ENCODE results near the gene RGMB. TPM values are rescaled to one million over a fixed set of nuclear protein-coding genes. Genes with fewer than 3 reads are reported as not detected.

Gene RGMB
- total RNA-seq, 1 experiment from 2014 or later = 3.1 TPM

DNA sequence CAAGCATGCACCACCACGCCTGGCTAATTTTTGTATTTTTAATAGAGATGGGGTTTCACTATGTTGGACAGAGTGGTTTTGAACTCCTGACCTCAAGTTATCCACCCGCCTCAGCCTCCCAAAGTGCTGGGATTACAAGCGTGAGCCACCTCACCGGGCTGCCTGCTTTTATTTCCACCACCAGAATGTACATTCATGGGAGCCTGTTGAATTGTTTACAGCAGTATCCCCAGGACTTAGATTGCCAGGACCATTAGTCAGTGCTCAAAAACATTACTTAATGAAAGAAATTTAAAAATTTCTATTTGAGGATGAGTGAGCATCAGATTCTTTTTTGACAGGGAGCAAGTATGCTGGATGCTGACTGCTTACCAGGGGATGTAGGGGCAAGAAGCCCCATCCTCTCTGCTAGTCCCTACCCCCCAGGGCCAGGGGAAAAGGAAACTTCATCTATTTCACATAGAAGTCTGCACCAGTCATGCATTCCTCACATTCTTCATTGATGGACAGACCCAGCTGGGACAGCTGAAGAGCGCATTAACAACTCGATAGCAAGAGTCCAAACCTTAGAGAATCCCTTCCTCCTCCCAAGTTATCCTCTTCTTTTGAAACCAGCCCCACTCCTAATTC, 10.3 kb upstream of the RGMB start:
- no peak for DNase-seq (ENCODE audit: low read depth)
- in situ Hi-C loops (cut with HindIII; ENCODE audit: low pct_unique_long_range_greater_than_20kb, low sequenced_read_pairs) = no loop called here

DNA sequence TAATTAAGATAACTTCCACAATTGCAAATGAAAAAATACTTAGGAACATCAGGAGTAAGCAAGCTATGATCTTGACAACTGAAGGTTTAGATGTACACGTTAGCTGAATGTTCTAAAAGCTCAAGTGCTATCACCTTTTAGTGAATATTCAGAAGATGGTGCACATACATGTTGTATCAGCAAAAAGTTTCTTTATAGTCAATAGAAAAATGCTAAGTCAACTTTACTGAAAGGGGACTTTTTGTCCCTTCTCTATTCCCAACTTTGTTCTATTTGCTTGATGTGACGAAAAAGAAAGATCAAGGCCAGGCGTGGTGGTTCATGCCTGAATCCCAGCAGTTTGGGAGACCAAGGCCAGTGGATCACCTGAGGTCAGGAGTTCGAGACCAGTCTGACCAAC, 7.6 kb upstream of the RGMB start:
- DNase-seq (ENCODE audit: low read depth) = no peak
- in situ Hi-C loops (cut with HindIII; ENCODE audit: low pct_unique_long_range_greater_than_20kb, low sequenced_read_pairs) = no loop called here

DNA sequence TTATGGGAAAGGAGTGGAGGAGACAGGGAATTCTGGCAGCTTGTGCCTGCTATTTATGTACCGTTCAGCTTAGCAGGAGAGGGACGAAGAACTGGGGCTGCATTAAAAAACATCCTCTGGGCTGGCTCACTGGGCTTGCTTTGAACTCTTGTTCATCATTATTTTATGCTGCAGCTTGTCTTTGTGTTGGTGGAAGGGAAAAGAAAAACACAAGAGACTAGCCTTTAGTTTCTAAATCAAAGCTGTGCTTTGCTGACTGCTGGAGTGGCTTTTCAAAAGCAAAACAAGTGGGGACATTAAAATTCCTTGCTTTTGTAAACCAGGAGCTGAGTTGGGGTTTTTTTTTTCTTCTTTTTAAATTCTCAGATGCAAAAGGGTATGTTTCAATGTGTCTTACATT, 5.9 kb upstream of the RGMB start:
- in situ Hi-C loops (cut with HindIII; ENCODE audit: low pct_unique_long_range_greater_than_20kb, low sequenced_read_pairs) = no loop called here
- no peak for DNase-seq (ENCODE audit: low read depth)

DNA sequence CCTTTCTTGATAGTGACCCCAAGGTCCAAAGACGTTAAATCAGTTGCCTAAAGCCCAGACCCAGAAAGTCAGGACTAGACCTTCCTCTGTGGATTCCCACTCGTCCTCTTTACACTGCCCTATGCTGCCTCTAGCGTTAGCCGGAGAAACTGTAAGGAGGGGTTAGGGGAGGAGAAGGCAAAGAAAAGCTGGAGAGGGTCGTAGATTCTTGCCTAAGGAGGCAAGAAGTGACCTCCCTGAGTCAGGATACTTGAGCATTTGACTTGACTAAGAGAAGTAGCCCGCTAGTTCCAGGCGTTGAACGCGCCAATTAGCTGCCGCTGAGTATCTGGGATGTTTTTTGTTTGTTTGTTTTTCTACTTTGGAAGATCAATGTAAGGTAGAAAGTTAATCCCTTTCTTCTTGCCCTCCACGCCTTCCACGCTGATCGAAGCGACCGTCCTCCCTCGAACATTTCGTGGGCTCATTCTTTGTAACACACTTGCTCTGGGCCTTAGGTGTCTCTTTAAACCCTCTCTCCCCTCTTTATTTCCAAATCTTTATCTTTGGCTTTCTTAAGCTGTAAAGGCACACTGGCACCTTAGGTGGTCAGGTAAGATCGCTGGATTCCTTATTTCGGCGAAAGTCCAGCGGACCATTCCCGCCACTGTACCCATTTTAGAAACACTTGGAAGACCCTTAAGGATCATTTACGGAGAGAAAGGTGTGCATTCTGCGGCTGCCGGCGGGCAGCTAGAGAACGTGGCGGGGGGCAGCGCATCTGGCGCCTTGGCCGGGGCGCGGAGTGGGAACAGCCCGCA, 5.1 kb upstream of the RGMB start:
- in situ Hi-C loops (cut with HindIII; ENCODE audit: low pct_unique_long_range_greater_than_20kb, low sequenced_read_pairs) = no loop called here
- peak; percentile 47 for DNase-seq (ENCODE audit: low read depth)

DNA sequence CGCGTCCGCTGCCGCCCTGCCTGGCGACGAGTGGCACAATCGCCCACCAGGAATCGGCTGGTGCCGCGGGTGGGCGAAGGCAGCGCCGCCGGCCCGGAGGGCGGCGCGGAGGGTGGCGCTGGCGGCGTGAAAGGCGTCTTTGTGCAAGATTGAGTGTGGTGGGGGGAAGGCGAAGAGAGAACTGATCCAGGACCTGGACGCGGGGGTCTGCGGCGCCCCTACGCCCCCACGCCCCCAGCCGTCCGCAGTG, 4.6 kb upstream of the RGMB start:
- in situ Hi-C loops (cut with HindIII; ENCODE audit: low pct_unique_long_range_greater_than_20kb, low sequenced_read_pairs) = no loop called here
- DNase-seq (ENCODE audit: low read depth) = peak; percentile 3

DNA sequence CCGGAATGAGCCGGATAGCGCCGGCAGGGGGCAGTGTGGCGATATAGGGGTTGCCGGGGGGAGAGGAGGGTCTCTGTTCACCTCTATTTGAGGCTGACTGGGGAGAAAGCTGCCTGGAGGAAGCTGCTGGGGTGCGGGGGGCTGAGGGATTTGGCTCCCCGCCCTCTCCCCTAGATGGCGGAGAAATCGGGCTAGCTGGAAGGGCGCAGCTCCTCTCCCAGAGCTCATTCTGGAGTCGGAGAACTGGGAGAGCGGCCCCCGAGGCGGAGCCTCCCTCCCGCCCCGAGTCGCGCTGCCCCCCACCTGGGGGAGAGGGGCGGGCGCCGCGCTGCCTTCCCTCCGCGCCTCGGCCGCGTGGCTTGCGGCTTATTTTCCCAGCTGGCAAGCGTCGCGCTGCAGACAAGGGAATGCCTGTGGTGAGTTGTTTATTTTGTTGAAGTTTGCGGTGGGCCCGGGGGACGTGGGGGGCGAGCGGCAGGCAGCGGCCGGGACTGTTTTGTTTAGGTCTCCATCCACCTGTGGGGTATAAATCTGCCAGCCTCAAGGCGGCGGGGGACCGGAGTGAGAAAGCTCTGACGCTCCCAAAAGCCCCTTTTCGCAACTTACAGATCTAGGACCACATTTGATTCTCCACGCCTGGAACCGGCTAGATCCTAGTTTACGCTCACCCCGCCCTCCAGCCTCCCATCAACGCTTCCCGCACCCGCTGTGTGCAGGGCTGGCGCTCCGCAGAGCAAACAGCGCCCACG, 4.1 kb upstream of the RGMB start:
- in situ Hi-C loops (cut with HindIII; ENCODE audit: low pct_unique_long_range_greater_than_20kb, low sequenced_read_pairs) = no loop called here
- peak; percentile 27 for DNase-seq (ENCODE audit: low read depth)

DNA sequence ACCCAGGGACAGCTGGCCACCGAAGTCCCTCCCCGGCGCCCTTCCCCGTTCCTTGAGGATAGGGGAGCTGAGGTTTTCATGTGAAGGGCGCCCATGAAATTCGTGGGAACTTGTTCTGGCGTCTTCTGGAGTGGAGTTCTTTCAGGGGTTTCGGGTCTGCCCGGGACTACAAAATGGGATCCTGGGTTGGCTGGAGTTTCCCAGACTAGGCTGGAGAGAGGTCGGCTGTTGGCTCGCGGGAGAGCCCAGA, 3.6 kb upstream of the RGMB start:
- in situ Hi-C loops (cut with HindIII; ENCODE audit: low pct_unique_long_range_greater_than_20kb, low sequenced_read_pairs) = no loop called here
- peak; percentile 32 for DNase-seq (ENCODE audit: low read depth)

DNA sequence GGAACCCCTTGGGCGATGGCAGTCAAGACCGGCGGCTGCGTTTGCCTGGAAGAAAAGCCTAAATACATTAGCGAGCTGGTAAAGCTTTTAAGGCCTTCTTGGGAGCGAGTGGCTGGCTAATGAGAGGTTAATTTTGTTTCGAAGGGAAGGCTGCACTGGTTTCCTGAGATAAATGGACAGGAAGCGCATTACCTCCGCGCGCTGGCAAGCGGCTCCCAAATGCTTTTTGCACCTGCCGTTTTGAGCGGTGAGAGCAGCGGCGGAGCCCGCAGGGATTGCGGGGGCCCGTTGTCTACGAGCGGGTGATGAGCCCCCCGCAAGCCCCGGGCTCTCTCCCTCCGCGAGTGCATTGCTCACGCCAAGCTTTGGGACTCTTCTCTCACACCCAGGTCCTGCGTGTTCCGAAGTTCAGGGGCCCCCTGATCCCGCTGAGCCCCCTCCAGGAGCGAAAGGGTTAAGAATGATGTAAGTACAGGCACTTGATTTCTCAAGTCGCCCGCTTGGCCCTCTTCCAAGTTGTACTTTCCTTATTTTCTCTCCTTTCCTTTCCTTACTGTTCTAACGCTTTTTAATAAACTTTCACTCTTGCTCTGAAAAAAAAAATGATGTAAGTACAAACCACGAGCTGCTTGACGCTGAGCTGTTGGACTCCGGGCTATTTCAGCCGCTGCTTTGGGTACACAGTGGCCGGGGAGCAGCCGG, 3.1 kb upstream of the RGMB start:
- in situ Hi-C loops (cut with HindIII; ENCODE audit: low pct_unique_long_range_greater_than_20kb, low sequenced_read_pairs) = no loop called here
- DNase-seq (ENCODE audit: low read depth) = peak; percentile 48

DNA sequence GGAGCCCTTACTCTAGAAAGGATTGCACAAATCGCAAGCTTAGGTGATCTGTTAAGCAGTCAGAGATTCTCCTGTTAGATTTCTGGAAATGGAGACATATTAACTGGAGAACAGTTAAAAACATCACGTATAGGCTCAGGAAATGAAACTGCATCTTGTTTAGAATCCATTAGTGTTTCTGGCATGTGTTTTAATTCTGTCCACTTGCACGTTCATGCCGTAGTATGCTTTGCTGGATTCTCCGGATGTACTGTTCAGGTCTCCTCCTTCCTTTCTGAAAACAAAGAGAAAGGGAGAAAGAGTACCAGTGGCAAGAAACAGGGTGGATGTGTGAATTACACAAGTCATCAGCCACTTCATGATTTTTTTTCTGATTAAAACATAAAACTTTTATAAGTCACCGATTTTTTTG, 2.5 kb upstream of the RGMB start:
- in situ Hi-C loops (cut with HindIII; ENCODE audit: low pct_unique_long_range_greater_than_20kb, low sequenced_read_pairs) = no loop called here
- peak; percentile 42 for DNase-seq (ENCODE audit: low read depth)

DNA sequence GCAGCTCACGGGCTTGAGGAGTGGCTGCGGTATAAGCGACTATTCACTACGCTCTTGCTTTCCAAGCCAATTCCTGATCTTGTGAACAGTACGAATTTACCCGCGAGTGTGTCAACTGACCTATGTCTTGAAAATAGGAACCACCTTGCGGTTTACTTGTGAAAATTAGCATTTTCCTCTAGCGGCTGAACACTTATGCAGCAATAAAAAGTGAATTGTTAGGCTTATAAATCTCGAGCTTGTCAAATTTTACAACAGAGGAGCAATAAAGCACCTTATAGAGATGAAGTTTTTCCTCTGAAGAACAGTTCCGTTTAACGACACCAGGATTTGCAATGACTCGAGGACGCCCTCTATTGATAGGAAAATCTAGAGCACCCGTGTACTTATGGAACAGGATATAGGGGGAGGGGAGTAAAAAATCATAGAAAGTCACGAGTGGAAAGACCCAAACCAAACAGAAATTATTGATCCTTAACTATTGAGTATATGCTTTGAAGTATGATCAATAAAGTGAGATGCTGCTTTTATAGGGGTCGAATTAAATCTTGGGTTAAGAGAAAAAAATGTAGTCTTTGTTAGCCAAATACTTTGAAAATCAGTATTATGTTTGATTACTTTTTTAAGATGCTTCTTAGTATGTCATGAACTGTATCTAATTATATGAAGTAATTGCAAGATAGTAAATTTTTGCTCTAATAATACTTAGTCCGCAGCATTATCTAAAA, 1.9 kb upstream of the RGMB start:
- in situ Hi-C loops (cut with HindIII; ENCODE audit: low pct_unique_long_range_greater_than_20kb, low sequenced_read_pairs) = no loop called here
- peak; percentile 70 for DNase-seq (ENCODE audit: low read depth)

DNA sequence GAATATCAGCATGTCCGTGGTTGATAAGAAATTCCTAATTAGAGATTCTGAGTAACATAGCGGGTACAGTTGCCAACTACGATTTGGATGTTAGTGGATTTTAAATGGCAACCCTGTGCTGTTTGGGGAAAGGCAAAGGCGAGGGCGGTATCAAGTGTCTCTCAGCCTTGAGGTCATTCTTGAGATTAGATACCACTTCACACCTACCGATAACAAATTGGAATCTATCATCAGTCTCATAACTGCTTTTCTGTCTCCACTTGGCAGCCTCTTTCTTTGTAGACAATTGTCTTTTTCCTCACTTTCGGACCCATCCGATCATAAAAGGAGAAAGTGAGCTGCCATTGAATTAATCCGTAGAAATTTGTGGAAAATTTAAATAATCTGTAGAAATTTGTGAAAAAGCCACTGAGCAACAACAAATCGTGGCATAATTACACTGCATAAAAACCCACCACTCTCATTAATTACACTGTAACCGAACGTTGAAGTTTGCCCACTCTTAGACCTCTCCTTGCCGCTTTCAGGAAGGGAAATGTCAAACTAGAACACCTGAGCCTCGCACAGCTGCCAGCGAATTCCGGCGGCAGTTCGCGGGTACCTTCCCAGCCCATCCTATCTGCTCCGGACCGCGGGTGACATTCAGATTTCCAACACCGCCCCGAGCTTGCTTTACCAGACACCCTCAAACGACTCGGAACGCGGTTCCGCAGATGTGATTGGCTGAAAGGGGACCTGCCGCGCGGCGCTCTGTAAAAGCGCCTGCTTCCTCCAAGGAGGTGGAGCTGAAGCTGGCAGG, 849 bp upstream of the RGMB start:
- in situ Hi-C loops (cut with HindIII; ENCODE audit: low pct_unique_long_range_greater_than_20kb, low sequenced_read_pairs) = no loop called here
- no peak for DNase-seq (ENCODE audit: low read depth)

DNA sequence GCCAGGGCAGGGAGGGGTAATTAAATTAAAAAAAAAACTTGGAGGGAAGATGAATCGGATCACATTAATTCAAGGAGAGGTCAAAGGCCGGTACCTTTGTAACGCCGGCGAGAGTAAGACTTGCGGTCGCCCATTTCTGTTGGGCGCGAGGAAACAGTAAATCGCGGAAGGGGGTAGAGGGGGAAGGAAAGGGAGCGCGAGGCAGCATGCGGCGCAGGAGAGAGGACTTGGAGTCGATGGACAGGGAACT, 324 bp upstream of the RGMB start:
- in situ Hi-C loops (cut with HindIII; ENCODE audit: low pct_unique_long_range_greater_than_20kb, low sequenced_read_pairs) = no loop called here

DNA sequence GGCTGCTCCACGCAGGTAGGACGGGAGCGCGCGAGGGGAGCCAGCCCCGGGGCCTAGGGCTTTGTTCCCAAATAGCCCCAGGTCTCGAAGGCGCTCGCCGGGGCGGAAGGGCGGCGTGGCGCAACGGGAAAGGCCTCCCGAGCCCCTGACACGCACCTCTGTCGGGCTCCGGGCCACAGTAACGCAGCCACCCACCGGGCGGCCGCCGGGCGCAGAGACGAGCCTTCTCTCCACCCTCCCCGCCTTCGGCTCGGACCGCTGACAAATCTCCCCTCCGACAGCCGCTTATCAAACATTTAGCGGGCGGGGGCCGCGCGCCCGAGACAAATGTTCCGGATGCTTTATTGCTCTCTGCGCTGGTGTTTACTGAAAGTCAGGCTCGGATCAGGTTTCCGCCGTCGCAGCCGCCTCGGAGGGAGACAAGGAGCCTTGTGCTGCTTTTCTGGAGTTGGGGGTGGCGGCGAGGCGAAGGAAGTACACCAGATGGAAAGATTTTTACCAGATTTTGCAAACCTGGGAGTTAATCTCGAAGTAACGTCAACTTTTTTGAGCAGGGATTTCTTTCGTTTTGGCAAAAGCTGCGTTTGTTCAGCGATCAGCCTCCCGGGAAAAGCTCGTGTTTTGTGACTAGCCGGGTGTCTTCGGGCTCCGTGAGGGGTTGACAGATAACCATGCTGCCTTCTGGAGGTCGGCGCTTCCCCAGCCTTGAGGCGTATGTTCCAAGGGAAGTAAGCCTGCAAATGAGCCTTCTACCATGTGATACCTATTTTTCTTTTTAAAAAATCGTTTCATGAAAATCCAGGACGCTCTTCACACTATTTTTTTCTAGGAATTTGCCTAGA, 950 bp downstream of the RGMB start:
- DNase-seq (ENCODE audit: low read depth) = peak; percentile 68
- in situ Hi-C loops (cut with HindIII; ENCODE audit: low pct_unique_long_range_greater_than_20kb, low sequenced_read_pairs) = no loop called here

More for the DNA sequence above, 324 bp upstream of the RGMB start:
- no peak for DNase-seq (ENCODE audit: low read depth)

DNA sequence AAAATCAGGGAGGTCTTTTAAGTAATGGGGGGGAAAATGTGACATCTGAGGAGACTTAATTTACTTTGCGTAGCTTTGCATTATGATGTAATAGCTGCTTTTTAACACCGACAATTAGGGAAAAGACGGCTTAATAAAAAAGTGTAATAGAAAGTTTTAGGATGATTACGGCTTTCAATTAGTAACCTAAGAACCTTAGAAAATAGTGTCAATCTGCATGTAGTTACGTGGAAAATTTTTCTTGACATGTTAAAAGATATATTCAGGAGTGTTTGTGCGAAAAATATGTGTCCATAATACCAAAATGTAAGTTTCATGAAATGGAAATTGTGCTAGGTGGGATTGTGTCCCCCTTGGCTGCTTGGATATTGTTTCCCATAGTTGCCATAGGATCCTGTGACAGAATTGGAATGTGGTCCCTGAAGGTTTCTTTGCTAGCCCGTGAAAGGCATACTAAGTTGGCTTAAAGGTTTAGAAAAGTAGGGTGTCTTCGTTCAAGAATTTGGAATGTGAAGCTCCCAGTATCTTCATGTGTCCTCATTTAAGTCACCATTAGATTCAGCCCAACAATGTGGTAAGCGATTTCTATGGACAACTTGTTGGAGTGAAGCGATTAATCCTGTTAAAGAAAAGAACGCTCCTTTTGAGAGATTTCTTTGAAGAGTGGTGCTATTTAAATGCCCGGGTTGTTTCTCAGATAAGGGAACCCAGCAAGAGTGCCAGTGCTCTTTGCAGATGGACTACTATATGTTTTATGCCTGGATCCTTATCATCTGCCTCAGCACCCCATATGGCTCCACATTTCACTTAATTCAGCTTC, 2.0 kb downstream of the RGMB start:
- in situ Hi-C loops (cut with HindIII; ENCODE audit: low pct_unique_long_range_greater_than_20kb, low sequenced_read_pairs) = no loop called here
- no peak for DNase-seq (ENCODE audit: low read depth)

DNA sequence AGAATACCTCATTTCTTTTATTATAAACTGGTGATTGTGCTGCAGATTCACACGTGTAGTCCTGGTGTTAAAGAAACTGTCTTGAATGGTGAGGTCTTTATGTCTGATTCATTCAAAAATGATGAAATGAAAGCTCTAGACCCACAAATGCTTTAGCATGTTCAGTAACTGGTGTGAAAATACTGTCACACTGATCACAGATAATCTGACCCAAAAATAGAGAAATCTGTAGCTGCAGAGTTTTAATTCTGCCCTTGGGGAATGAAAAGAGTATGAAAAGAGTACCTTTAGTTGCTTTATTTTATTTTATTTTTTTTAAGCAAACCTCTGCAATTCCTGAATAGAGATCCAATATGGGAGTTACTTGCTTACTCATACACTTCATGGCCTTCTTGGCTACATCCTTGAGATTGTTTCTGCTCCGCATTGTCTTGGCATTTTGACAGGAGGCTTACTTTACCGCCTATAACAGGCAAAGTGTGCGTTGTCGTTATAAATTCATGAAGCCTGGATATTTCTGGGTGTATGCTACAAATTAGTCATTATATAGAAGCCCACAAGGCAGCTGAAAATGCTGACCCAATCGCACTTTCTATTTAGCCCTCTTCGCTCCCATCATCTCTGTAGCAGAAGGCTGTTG, 2.7 kb downstream of the RGMB start:
- in situ Hi-C loops (cut with HindIII; ENCODE audit: low pct_unique_long_range_greater_than_20kb, low sequenced_read_pairs) = no loop called here
- no peak for DNase-seq (ENCODE audit: low read depth)

DNA sequence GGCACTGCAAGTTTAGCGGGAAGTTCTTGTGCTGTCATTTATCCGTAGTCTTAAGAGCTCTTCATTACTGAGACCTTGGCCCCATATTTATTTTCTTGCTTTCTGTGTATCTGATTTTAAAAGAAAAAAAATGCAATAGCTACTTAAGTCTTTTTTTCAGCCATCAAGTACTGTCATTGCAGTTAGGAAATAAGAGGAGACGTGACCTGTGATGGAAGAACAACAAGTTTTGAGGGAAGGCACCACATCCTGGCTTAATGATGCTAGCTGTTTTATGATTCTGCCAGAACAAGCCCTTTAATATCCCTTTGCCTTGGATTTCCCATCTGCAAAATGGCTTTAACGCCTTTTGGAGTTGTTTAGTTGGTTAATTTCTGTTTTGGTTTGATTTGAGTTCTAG, 3.8 kb downstream of the RGMB start:
- DNase-seq (ENCODE audit: low read depth) = no peak
- in situ Hi-C loops (cut with HindIII; ENCODE audit: low pct_unique_long_range_greater_than_20kb, low sequenced_read_pairs) = no loop called here
